Peyer's patch (tissue), 4 donors: Measurements from ENCODE around the gene NEK2.

Source experiments
- POLR2A ChIP-seq, 2 donors: fragments of 450-650 bp; IDR thresholded peaks; one replicate each; pipeline ENCODE4 v1.5.1; 2017; ENCODE audit warnings: antibody characterized with exemption in 2 of 2, mild to moderate bottlenecking in 2 of 2, moderate library complexity in 2 of 2
- TF ChIP-seq, protein P1 (sequence below), 6 experiments: fragments of 450-650 bp in 4 of 6; fragments of 200-600 bp in 2 of 6; sonication (generic) in 1 of 6; IDR thresholded peaks; one replicate each; pipeline ENCODE4 v1.5.1; 2017 to 2019; ENCODE audit warnings: antibody characterized with exemption in 6 of 6, mild to moderate bottlenecking in 3 of 6, moderate library complexity in 1 of 6

DNA sequence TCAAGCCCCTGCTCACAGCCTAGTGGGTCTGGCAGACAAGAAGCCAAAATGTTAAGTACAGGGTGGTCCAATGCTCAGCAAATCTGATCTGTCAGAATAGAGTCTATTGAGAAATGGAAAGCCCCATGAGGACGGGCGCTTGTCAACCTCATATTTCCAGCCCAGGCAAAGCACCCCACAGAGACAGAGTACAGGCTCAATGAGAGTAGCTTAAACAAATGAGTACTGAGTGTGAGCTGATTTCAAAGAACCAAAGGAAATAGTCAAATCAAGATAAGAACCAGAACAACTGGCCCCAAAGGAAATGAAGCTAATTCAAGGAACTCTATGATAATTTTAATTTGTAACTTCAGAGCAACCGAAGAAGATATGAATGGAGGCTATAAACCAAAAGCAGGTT, 51.9 kb downstream of the NEK2 start:
- TF ChIP-seq, protein P1, sequence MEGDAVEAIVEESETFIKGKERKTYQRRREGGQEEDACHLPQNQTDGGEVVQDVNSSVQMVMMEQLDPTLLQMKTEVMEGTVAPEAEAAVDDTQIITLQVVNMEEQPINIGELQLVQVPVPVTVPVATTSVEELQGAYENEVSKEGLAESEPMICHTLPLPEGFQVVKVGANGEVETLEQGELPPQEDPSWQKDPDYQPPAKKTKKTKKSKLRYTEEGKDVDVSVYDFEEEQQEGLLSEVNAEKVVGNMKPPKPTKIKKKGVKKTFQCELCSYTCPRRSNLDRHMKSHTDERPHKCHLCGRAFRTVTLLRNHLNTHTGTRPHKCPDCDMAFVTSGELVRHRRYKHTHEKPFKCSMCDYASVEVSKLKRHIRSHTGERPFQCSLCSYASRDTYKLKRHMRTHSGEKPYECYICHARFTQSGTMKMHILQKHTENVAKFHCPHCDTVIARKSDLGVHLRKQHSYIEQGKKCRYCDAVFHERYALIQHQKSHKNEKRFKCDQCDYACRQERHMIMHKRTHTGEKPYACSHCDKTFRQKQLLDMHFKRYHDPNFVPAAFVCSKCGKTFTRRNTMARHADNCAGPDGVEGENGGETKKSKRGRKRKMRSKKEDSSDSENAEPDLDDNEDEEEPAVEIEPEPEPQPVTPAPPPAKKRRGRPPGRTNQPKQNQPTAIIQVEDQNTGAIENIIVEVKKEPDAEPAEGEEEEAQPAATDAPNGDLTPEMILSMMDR (IDR thresholded peaks at IDR 0.05) = no peak
- no peak for TF ChIP-seq POLR2A (IDR thresholded peaks at IDR 0.05)
